GM12878 (cell line): ENCODE measurements around the gene ARHGAP21. TPM values are rescaled to one million over a fixed set of nuclear protein-coding genes. Genes with fewer than 3 reads are reported as not detected.

Source experiments
- ATAC-seq: fragments of 200-7000 bp; cut with Tn5 transposase; 3 replicates; pipeline ENCODE4 v1.9.1; 2020; ENCODE audit warnings: mild to moderate bottlenecking, moderate library complexity
- BruUV-seq: library from RNA; stranded (reverse); fragments of 400-500 nt; replicated peaks from 2 replicates; lab custom pipeline; 2021; lab: Mats Ljungman, UMichigan
- CTCF ChIA-PET: fragments of 300-600 bp; sonication (Branson Sonifier 250); formaldehyde crosslinking; extraction: SDS; loops from one replicate; lab custom pipeline; 2021; ENCODE audit warnings: inconsistent platforms; lab: Yijun Ruan, JAX
- POLR2A ChIA-PET: fragments of 350-600 bp; formaldehyde crosslinking; extraction: SDS; loops from one replicate; lab custom pipeline; 2021; ENCODE audit warnings: inconsistent platforms; lab: Charles Lee
- RAD21 ChIA-PET: fragments of 300-600 bp; sonication (Branson Sonifier 250); formaldehyde crosslinking; loops from one replicate; lab custom pipeline; 2023; ENCODE audit warnings: antibody characterized with exemption; ENCODE audit not compliant: unreplicated experiment; lab: Charles Lee
- SMC1A ChIA-PET: fragments of 300-600 bp; sonication (Branson Sonifier 250); formaldehyde crosslinking; loops from one replicate; lab custom pipeline; 2023; ENCODE audit not compliant: unreplicated experiment, uncharacterized antibody; lab: Charles Lee
- DNase-seq: peaks from one replicate; pipeline ENCODE4 v3.0.0-alpha.2; 2011; ENCODE audit warnings: low read depth, low spot score
- FAIRE-seq: peaks from 3 replicates; lab custom pipeline; 2011; peaks lifted over from hg19 to GRCh38; lab: Jason Lieb, UNC
- H2AFZ ChIP-seq: 2 replicates; pipeline ENCODE4 v1.6.0; 2011; ENCODE audit warnings: low read depth, low read length, control low read depth; ENCODE audit not compliant: control insufficient read depth
- H3K27ac ChIP-seq: 2 replicates; pipeline ENCODE4 v1.5.1; 2011; ENCODE audit warnings: control low read depth; ENCODE audit not compliant: control insufficient read depth, insufficient read depth
- H3K27me3 ChIP-seq, 2 experiments: replicated peaks in 1 of 2; 2 replicates each; pipeline versions ENCODE4 v1.6.0 to v1.6.1; 2011; ENCODE audit warnings: low read length in 1 of 2; ENCODE audit not compliant: control insufficient read depth in 2 of 2, insufficient read depth in 2 of 2
- H3K36me3 ChIP-seq, 2 experiments: 2 replicates each; pipeline ENCODE4 v1.5.1; 2011; ENCODE audit warnings: low read length in 1 of 2; ENCODE audit not compliant: control insufficient read depth in 2 of 2, insufficient read depth in 2 of 2
- H3K4me1 ChIP-seq: 2 replicates; pipeline ENCODE4 v1.6.1; 2011; ENCODE audit warnings: mild to moderate bottlenecking, low read length, moderate library complexity, mixed read lengths; ENCODE audit not compliant: control insufficient read depth, insufficient read depth
- H3K4me2 ChIP-seq: 2 replicates; pipeline ENCODE4 v1.6.0; 2011; ENCODE audit warnings: control low read depth; ENCODE audit not compliant: control insufficient read depth, insufficient read depth
- H3K4me3 ChIP-seq: fragments of 200-600 bp; sonication (generic); 2 replicates; pipeline ENCODE4 v1.5.1; 2016
- H3K79me2 ChIP-seq: 2 replicates; pipeline ENCODE4 v1.6.0; 2011; ENCODE audit warnings: low read length; ENCODE audit not compliant: control insufficient read depth, insufficient read depth
- H3K9ac ChIP-seq: 2 replicates; pipeline ENCODE4 v1.8.0; 2011; ENCODE audit warnings: low read length, control low read depth, mixed read lengths; ENCODE audit not compliant: control insufficient read depth, insufficient read depth
- H3K9me3 ChIP-seq: replicated peaks from 3 replicates; pipeline ENCODE4 v1.5.1; 2011; ENCODE audit warnings: mild to moderate bottlenecking, low read length; ENCODE audit not compliant: control insufficient read depth, insufficient read depth
- H4K20me1 ChIP-seq: 2 replicates; pipeline ENCODE4 v1.6.0; 2011; ENCODE audit not compliant: control insufficient read depth, insufficient read depth
- CEBPB ChIP-seq, 2 experiments: fragments of 150-350 bp in 1 of 2; IDR thresholded peaks; 2 replicates each; pipeline ENCODE4 v1.6.1; 2012 to 2014; ENCODE audit warnings: low read depth in 2 of 2, low read length in 2 of 2, borderline replicate concordance in 1 of 2, inconsistent platforms in 1 of 2
- EED ChIP-seq: sonication (generic); IDR thresholded peaks from 2 replicates; pipeline ENCODE4 v1.6.1; 2016; ENCODE audit warnings: antibody characterized with exemption, low read depth
- GATAD2B ChIP-seq: fragments of 450-650 bp; conservative IDR thresholded peaks from 2 replicates; pipeline ENCODE4 v1.6.1; 2017; ENCODE audit warnings: low read depth, mild to moderate bottlenecking, moderate library complexity
- IRF5 ChIP-seq: fragments of 450-650 bp; IDR thresholded peaks from 2 replicates; pipeline ENCODE4 v1.6.1; 2017; ENCODE audit warnings: borderline replicate concordance
- JUNB ChIP-seq: IDR thresholded peaks from 2 replicates; pipeline ENCODE4 v1.6.1; 2016; ENCODE audit warnings: antibody characterized with exemption, mild to moderate bottlenecking
- NFIC ChIP-seq: IDR thresholded peaks from 2 replicates; pipeline ENCODE4 v1.6.1; 2012; ENCODE audit warnings: low read depth, mild to moderate bottlenecking, inconsistent platforms, low read length, moderate library complexity
- SP1 ChIP-seq: IDR thresholded peaks from one replicate; pipeline ENCODE4 v1.6.1; 2011; ENCODE audit warnings: low read depth, low read length
- SUPT20H ChIP-seq: IDR thresholded peaks from 2 replicates; pipeline ENCODE4 v1.6.1; 2011; ENCODE audit warnings: low read depth, mild to moderate bottlenecking, low read length, moderate library complexity, borderline replicate concordance; ENCODE audit not compliant: control insufficient read depth
- WGBS: methylation state at CpG from one replicate; pipeline ENCODE4 v1.1.6; 2016; ENCODE audit warnings: low lambda C conversion rate; ENCODE audit not compliant: insufficient replicate concordance, insufficient coverage; ENCODE audit errors: missing lambda C conversion rate; 5-methylcytosine and 5-hydroxymethylcytosine counted together
- in situ Hi-C: fragments of 300-500 bp; cut with MboI; formaldehyde crosslinking; loops from 9 replicates; pipeline ENCODE4 v1.14.3; 2018; ENCODE audit warnings: mixed read lengths
- intact Hi-C: fragments of 100-400 bp; cut with micrococcal nuclease; formaldehyde crosslinking; loops from one replicate; pipeline ENCODE4 v1.14.2; 2022; ENCODE audit not compliant: unreplicated experiment
- polyA plus RNA-seq, 11 experiments: library from polyadenylated mRNA; depleted of rRNA in 4 of 11; unstranded in 6 of 11; stranded (reverse) in 5 of 11; fragments of >200 nt; fragmentation: Nextera tagmentation in 4 of 11; fragmentation: Illumina TruSeq in 1 of 11; extraction: Ambion mirVana in 4 of 11; extraction: Trizol in 1 of 11; gene quantifications; 1 replicate in 1 of 11; 2 replicates in 10 of 11; pipeline versions ENCODE4 v1.2.1 to v1.2.3, GENCODE V29; 2011 to 2016; ENCODE audit warnings: inconsistent platforms in 2 of 11, missing spikeins in 2 of 11, low read depth in 1 of 11
- total RNA-seq, 4 experiments: library from RNA; depleted of rRNA in 3 of 4; stranded (reverse); fragments of >200 nt in 3 of 4; fragmentation: Illumina TruSeq in 1 of 4; extraction: Trizol in 1 of 4; gene quantifications; 2 replicates each; pipeline versions ENCODE4 v1.2.1 to v1.2.3, GENCODE V29; 2013 to 2021

ARHGAP21 gene
- total and polyA plus RNA-seq, 10 of the 15 experiments (the other 5 are each of a cell fraction or from before 2014, with no cell fraction given): 11.7 to 103 (median 37.6) TPM

- TF ChIP-seq IRF5 (no peak), EED (no peak), SUPT20H (no peak), CEBPB (IDR thresholded peaks at IDR 0.05; ENCODE audit: borderline replicate concordance in 1 of 2, low read depth in 2 of 2, low read length in 2 of 2) (no peak), JUNB (no peak), GATAD2B (no peak), SP1 (no peak), NFIC (no peak)
- TF ChIP-seq, all 136 proteins: peak for 0
- ChIA-PET POLR2A (interaction anchor here (1.0 kb wide), 1 partner anchor 12 kb away, joined by 3 read pairs; no protein-coding TSS in a partner anchor), SMC1A (interaction anchor here (0.6 to 1.4 kb wide), 5 partner anchors 13 to 239 kb away, joined by 3 to 4 read pairs (median 3); no protein-coding TSS in a partner anchor), RAD21 (interaction anchor here (1.2 kb wide), 1 partner anchor 274 kb away, joined by 4 read pairs; no protein-coding TSS in a partner anchor), CTCF (interaction anchor here (0.9 kb wide), 1 partner anchor 182 kb away, joined by 4 read pairs; no protein-coding TSS in a partner anchor)
- Histone ChIP-seq H2AFZ (no peak overlapping the region), H3K27ac (no peak overlapping the region), H3K4me3 (no peak overlapping the region), H3K27me3 (no peaks in the 10 kb centered on the region), H3K4me2 (no peak overlapping the region), H3K79me2 (no peaks in the 10 kb centered on the region), H3K4me1 (no peaks in the 10 kb centered on the region; the same call in 1 of the 2 replicates), H3K9me3 (no peaks in the 10 kb centered on the region), H4K20me1 (no peaks in the 10 kb centered on the region), H3K36me3 (no peaks in the 10 kb centered on the region), H3K9ac (no peak overlapping the region)
- intact Hi-C loops (no loop called here), in situ Hi-C loops (no loop called here)
- DNase-seq: no peak
- BruUV-seq: no TSS peak
- FAIRE-seq: no peak
- WGBS: 94% methylated on average over 1 of the region's 1 CpG
- ATAC-seq: 0 out of 3 replicates have a peak, but pooled peaks have one; percentile 12
Observed at GRCh38 chr10:24713086-24713485, 10.6 kb downstream of the ARHGAP21 start.
